Activated gamma-delta T cell treated with Interleukin-2 at 50 U/mL for 16 hours (primary cell): ENCODE data around the gene ADCY1.

ENCODE experiments used
- DNase-seq: peaks from one replicate; pipeline ENCODE4 v3.0.0-alpha.2; 2020

ADCY1 gene

DNA sequence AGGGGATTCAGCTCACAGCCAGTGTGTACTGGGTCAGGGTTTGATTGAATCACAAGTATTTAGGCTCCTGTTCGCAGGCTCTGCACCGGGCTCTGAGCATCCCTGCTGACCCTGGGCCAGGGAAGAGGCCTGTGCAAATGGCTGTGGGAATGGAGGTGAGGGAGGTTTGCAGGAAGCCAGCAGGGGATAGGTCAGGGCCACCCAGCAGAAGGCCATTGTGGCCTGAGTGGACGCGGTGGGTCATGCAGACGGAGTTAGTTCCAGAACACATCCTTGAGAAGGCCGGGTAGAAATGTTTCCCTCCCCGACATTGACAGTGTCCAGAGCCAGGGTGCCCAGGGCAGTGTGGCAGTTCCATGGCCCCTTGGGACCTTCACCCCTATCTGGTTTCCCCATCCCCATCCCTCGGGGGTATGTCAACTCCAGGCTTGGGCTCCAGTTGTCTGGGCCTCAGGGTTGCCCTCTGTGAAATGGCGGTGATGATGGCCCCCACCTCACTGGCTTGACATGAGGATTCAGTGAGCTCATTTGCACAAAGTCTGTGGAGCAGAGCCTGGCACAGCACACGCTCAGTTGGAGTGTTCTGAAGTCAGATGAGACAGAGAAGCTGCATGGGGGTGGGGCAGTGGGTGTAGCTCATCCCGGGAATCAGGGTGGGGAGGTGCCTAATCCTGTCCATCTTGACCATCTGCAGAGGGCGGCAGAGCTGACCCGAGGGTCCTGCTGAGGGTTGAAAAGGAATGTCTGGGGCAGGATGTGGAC lies 107.6 kb downstream of the ADCY1 start:
- DNase-seq: no peak

DNA sequence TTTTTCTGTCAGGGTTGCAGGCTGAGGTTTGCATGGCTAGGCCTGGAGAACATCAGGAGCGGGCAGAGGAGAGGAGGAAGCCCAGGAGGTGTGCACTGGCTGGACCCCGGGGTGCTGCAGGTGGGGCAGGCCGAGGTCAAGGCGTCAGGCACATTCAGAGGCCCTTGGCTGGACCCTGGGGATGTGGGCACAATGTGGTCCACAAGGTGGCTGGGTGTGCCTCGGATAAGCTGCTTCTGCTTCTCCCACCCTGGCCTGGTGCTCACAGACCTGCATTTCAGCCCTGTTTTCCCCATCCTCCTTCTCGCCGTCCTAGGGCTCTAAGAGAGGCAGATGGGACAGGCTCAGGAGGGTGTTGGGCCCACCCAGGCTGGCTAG lies 108.2 kb downstream of the ADCY1 start:
- DNase-seq: no peak

DNA sequence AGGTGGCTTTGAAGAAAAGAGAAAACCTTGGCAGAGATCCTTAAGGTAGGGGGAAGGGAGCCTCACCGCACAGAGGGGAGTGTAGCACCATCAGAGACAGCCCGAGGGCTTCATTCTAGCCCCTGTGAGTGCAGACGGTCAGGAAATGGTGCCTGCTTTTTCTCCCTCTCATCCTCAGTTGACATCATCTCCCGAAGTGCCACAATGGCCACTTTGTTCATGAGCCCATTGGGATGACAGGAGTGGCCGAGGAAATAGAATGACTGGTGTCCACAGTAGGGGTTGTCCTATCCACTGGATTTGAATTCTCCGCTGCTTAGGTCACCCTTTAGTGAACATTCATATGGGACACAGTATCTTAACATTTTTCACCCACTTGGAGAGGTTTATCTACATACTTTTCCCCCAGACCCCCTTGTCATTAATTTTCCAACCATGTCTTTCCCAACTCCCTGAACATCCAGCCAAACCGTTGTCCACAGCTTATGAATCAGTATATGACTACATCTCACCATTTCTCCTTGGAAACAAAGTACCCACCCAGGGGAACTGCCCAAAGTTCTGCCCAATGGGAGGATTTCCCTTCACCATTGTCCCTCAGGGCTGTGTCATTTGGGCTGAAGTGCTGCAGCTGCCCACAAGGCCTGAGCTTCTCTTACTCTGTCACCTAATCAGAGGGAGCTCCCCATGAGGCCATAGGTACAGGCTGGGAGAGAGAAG lies 108.8 kb downstream of the ADCY1 start:
- DNase-seq: no peak

DNA sequence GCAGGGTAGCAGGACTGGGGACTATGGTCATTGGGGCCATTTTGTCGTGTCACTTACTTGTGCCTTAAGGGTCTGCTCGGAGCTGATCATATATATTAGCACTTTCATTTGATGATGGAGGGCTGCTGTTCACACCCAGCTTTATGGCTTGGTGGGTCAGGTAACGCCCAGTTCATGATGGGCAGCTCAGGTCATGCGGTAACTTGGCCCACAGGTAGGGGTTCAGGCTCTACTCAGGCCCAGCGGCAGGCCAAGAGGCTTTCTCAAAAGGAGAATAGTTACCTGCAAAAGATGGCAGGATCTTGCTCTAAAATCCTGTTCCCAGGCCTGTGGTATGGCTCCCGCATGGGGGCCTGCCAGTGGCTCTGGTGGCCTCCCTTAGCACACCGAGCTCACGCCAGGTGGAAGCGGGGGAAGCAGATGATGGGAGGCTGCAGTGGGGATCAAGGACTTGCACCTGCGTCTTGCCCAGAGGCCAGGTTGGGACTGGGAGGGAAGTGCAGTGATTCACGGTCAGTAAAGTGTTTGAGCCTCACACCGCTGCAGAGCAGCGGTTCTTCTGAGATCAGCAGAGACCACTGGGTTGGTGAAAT lies 109.5 kb downstream of the ADCY1 start:
- no peak for DNase-seq

DNA sequence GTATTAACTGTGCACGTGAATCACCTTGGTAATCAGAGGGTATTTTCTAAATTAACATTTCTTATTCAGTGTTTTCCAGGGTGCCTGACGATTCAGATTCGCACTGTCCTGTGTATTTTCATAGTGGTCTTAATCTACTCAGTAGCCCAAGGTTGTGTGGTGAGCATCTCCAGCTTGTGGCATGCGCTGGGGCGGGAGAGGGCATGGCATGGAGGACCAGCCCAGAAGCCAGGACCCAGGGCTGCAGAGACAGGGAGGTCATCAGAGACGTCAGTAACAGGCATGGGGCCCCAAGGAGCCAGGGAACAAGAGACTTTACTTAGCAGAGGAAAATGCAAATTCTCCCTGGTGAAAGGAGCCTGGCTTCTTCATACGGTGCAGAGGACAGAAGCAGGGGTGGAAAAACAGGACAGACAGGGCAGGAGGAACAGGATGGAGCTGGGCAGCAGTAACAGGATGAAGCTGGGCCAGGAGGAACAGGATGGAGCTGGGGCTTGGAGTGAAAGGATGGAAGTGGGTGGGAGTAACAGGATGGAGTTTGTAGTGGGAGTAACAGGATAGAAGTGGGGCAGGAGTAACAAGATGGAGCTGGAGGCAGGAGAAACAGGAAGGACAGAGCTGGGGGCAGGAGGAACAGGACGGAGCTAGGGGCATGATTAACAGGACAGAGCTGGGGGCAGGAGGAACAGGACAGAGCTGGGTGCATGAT lies 110.9 kb downstream of the ADCY1 start:
- no peak for DNase-seq

DNA sequence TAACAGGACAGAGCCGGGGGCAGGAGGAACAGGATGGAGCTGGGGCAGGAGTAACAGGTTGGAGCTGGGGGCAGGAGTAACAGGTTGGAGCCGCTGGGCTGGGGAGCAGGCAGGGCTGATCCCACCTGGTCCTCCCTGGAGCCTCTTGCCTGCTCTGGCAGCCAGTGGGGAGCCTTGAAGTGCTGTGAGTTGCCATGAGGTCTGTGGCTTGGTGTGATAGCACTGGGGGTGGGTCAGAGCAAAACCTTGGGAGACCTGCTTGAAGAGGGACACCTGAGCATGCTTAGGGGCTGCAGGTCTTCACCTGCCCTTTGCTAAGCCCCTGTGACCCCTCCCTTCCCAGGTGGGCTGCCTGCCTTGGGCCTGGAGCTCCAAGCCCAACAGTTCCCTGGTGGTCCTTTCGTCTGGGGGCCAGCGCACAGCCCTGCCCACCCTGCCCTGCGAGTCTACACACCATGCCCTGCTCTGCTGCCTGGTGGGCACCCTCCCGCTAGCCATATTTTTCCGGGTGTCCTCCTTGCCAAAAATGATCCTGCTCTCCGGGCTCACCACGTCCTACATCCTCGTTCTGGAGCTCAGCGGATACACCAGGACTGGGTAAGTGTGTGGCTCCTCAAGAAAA lies 111.6 kb downstream of the ADCY1 start:
- DNase-seq: no peak

DNA sequence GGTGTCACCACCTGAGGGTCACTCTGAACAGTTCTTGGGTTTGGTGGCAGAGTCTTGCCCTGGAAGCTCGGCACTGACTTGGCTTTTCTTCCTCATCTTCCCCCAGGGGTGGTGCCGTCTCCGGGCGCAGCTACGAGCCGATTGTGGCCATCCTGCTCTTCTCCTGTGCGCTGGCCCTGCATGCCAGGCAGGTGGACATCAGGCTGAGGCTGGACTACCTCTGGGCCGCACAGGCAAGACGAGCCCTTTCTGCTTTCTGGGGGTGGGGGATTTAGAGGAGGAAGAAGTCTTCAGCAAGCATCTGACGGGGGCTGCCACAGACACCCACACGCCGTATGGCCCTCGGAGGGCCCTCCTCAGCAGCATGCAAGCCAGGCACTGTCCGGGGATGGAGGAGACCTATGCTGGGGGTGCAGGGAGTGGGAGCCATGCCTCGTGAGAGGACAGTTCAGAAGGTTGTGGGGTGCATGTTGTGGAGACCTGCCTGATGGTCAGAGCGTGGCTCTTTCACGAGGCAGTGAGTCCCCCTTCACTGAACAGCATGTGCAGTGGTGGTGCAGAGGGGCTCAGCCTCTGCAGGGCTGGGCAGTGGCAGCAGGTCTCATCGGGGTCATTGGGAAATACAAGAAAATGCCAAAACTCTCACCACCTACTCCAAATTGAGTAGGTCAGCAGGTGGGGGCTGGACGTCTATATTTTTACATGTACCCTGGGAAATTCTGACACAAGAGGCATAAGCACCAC lies 112.4 kb downstream of the ADCY1 start:
- DNase-seq: no peak

DNA sequence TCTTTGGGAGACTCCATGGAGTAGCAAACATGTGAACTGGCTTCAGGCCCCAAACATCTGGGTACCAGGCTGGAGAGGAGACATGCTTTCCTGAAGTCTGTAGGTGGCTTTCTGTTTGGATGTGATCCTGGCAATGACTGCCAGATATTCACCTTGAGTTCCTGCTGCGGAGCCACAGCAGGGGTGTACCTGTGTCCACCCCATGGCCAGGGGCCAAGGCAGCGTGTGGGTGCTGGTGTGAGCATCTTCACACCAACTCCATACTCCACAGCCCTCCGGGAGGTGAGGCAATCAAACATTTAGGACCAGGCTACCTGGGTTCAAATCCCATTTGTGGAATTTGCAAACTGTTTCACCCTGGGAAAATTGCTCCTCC lies 113.0 kb downstream of the ADCY1 start:
- DNase-seq: no peak

DNA sequence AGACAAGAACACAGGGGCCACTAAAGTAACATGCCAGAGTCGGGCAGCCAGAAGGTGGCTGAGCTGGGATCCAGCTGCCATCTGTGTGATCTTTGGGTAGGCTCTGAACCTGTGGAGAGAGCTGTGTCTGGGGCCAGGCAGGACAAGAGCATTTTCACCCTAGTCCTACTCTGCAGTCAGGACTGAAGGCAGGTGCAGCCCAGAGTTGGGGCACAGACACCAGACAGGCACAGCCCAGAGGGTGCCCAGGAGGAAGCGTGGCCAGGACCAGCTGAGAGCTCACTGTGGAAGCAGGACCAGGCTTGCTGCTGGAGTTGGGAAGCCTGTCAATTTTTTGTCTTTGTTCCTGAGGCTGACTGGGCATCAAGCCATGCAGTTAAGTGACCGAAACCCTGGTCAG lies 113.6 kb downstream of the ADCY1 start:
- DNase-seq: no peak

DNA sequence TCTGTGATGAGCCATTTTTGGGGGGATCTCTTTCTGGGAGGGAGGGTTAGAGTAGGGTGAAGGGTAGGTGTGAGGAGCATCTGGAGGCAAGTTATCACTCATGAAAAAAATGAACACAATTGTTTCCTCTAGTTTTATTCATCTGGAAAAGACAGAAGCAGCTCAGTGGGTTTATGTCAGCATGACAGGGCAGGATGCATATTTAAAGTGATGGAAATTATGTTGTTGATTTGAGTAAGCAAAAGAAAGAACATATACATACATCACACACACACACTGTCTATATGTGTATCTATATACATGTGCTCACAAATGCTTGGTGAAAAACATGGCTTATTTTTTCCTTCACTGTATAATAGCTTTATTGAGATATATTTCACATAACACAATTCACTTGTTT lies 114.2 kb downstream of the ADCY1 start:
- DNase-seq: no peak

DNA sequence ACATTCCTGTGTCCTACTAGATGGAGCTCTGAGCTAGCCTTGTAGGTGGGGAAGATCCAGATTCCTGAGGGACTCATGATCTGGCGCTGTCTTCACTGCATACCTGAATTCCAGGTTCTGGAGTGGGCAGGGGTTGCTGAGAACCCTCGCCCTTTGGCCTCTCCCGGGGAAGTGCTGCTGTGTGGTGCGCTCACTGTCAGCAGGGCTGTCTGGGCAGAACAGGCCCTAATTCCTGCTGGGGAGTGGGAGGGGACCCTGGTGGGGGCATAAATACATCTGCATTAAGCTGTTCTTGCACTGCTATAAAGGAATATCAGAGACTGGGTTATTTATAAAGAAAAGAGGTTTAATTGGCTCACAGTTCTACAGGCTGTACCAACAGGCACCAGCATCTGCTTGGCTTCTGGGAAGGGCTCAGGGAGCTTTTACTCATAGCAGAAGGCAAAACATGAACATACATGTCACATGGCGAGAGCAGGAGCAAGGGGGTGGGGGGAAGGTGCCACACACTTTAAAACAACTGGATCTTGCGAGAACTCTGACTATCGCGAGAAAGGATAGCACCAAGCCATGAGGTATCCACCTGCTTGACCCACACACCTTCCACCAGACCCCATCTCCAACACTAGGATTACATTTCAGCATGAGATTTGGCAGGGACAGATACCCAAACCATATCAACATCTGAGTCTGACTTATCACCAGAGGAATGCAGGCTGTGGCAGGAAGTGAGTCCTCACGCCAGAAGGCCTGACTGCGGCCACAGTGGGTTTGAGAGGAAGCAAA lies 115.0 kb downstream of the ADCY1 start:
- no peak for DNase-seq

DNA sequence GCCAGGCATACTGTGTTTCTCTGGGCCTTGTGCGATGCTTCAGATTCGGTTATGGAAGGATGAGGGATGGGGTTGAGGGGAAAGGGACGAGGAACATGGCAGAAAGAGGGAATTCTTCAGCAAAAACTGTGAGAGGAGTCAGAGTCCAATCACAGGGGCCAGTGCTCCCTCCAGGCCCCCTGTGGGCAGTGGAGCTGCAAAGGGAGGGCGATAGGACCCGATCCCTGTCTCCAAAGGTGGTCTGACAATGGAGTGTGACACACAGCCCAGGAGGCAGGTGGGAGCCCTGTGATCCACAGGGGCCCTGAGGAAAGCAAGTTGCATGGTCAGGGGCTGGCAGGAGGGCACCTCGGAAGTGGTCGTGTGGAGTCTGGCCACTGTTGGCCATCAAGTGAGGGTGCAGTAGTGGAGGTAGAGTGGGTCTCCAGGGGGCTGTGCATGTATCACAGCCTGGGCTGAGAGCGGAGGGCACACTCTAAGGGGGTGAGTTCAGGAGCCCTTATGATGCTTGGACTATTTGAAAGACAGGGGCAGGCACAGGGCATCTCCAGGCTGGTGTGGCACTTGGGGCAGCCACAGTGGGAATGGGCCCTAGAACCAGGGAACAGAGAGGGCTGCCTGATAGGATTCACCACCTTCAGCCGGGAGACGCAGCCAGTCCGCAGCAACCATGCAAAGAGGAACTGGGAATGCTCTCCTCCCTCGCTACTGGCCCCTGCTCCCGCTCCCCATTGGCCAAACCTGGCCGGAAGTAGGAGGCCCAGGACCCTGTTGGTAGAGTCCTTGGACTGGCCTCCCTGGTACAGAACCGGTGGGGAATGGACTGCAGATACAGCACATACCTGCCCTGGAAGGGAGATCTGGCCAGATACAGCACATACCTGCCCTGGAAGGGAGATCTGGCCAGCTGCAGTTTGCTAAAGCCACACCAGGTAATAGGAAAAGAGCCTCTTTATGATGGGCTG lies 115.9 kb downstream of the ADCY1 start:
- DNase-seq: no peak

DNA sequence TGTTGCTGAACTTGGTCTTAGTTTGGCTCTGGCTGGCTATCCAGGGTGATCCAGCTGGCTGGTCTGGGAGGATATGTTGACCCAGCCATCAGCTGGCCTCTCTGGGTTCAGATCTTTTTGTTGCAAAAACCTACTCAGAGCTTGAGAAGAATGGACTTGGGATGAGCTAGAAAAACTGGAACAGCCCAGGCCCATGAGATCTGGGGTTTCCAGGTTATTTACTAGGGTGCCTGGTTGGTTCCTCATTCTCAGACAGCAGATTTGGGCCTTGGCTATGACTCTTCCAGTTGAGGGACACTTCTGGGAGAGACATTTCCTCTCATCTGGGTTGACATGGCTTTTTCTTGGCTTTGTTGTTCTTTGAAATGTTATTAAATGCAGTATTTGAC lies 116.6 kb downstream of the ADCY1 start:
- DNase-seq: no peak

DNA sequence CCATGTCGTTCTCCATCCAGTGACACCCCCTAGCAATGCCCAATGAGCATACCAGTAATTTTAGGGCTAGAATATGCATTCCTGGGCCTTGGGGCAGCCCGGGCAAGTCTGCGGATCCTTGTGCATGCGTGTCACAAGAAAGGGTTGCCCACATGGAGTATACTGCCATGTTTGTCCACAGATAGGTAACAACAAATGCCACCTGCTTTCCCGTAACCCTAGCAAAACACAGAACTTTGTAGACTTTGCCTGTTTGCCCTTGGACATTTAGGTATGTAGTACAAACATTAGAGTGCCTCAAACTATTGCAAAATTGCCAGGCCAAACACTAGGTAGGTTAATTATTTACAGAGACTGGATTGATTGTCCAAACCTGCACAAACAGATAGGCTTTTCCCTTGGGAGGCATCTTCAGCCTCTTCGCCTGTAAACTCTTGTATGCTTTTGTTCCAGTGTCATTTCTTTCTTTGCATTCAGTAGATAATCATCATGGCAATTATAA lies 117.0 kb downstream of the ADCY1 start:
- no peak for DNase-seq

DNA sequence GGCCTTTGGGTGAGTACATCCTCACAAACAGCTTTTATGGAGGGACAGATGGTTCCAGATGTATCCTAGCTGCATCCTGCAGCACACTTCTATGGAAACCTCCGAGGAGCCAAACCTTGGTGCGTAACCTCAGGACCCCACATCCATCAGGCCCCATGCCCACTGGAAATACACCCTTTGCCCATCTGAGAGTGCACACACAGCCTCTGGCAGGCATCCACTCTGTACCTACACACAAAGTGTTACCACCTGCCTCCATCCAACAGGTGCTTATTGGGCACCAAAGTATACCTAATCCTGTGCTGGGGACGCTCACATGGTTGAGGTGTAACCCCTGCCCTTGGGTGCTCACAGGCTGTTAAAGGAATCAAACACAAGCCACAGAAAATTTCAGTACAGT lies 117.9 kb downstream of the ADCY1 start:
- DNase-seq: no peak

DNA sequence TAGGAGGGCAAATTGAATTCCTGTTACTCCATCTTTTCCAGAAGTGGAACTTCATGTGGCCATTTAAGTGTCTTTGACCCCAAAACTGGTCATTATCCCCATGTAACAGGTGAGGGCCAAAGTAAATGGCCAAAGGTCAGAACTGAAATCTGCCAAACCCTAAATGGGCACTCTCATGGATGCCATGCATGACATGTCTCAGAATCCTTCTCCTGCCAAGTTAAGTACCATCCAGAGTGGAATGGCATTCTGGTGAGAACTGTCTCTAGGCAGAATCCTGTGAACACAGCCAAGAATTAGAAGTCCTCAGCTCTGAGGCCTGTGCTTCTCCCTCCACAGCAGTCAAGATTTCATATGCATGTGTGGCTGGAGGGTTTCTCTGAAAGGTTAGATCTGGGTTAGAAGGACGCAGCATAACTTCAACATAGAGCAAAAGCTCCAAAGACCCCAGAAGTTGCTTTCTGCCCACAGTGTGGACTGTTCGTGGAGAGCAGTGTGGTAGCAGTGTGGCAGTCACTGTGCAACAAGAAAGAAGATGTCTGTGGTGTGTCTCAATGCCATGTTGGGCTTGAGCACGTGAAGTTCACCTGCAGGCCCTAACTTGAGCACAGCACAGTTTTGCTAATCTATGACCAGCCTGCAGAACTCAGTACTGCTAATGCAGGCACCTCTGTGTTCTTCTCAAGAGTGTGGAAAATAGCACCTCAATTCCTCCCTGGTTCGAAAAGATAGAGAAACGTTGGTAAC lies 121.3 kb downstream of the ADCY1 start:
- no peak for DNase-seq

DNA sequence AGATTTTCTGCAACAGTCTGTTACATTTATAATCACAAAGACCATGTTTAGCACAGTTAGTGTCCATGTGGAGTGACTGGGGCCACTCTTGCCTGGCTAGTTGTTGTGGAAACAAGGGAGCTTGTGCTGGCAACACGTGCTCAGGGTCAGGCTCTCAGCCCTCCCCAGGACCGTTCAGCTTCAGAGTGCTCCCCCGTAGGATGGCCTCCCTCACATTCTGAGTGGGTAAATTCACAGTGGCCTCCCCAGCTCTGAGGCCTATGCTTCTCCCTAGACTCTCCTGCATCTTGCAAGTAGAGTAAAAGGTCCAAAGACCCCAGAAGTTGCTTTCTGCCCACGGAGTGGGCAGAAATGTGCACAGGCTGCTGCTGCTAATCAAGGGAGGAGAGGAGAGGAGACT lies 122.3 kb downstream of the ADCY1 start:
- no peak for DNase-seq

DNA sequence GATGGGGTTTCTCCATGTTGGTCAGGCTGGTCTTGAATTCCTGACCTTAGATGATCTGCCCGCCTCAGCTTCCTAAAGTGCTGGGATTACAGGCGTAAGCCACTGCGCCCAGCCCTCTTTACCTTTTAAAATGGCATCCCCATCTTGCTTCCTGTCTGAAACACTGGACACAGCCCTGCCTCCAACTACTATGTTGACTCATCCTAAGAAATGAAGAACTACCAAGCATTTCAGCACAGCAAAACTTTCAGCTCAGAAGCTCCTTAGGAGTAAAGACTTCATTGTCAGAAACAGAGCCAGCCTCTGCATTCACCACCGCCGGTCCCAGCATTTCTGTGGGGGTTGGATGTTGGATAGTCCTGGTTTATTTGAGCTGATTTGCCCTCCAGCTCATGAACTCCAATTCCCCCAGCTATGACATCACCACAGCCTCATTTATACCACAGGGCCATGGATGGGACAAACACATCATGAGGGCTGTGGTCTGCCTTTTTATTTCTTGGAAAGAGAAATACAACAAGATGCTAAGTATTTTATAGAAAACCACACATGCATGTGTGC lies 123.5 kb downstream of the ADCY1 start:
- DNase-seq: no peak
